ENCODE results near the gene ZSWIM9.
"Not testable (repeated sequence)": the region's sequence is repeated elsewhere in the genome, so short reads cannot be mapped to it uniquely, and the experiment has no call there.

The ZSWIM9 gene

GRCh38 chr19:48218997-48219396 lies 48.5 kb downstream of the ZSWIM9 start:
- DNase-seq (ENCODE audit: low read depth in 2 of 2): no peak

DNA sequence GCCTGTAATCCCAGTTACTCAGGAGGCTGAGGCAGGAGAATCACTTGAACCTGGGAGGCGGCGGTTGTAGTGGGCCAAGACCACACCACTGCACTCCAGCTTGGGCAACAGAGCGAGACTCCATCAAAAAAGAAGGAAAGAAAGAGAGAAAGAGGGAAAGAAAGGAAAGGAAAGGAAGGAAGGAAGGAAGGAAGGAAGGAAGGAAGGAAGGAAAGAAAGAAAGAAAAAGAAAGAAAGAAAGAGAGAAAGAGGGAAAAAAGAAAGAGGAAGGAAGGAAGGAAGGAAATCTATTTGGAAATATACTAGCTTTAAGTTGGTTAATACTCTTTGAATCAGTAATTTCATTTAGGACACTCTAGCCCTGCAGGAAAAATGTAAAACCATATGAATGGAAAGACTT lies 50.3 kb downstream of the ZSWIM9 start:
- DNase-seq (ENCODE audit: low read depth in 2 of 2): not testable (repeated sequence)

DNA sequence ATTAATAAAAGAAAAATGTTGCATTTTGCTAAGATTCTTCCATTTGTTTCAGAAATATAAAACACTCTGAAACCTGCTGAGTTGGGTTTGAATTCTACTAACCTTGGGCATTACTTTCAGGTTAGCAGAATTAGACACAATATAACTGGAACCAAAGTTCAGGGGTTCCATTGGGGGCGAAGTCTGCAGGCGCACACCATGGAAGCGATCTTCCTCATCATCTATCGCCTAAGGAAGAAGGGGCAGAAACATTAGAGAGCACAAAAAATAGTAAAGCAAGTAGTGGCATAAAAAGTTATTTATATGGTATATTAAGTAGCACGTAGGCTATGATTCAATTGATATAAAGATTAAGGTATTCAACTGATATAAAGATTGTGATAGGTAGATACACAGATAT lies 51.1 kb downstream of the ZSWIM9 start:
- DNase-seq (ENCODE audit: low read depth in 2 of 2): no peak

- DNase-seq (ENCODE audit: low read depth in 2 of 2): no peak
Measured at GRCh38 chr19:48230555-48231129, 60.2 kb downstream of the ZSWIM9 start.

- no peak for DNase-seq (ENCODE audit: low read depth in 2 of 2)
Measured at GRCh38 chr19:48237057-48237456, 66.6 kb downstream of the ZSWIM9 start.

DNA sequence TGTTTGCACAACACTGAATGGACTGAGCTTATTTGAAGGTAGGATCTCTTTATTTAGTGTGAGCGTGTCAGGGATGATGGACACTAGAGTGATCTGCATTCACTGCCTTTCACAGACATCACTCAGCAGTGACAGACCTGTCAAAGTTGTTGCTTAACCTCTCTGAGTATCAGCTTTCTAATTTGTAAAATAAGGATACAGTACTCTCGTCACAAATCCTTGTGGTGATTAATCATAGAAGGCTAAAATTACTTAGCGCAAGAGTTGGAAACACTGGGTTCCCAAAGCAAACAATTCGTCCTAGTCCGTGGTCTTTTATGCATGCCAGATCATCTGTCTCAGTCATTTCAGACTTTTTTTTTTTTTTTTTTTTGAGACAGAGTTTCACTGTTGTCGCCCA lies 68.6 kb downstream of the ZSWIM9 start:
- DNase-seq (ENCODE audit: low read depth in 2 of 2): no peak

GRCh38 chr19:48239582-48240141 lies 69.2 kb downstream of the ZSWIM9 start:
- DNase-seq (ENCODE audit: low read depth in 2 of 2): no peak

DNA sequence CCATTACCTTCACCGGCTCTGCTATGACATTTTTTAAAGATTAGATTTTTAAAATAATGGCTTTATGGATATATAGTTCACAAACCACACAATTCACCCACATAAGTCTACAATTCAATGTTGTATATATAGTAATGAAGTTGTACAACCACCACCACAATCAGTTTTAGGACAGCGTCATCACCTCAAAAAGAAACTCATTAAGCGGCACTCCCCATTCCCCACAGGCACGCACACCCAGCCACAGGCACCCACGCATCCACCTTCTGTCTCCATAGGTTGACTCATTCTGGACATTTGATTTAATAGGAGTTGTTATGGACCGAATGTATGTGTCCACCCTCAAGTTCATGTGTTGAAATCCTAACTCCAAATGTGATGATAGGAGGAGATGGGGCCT lies 71.3 kb downstream of the ZSWIM9 start:
- DNase-seq (ENCODE audit: low read depth in 2 of 2): not testable (repeated sequence)

- DNase-seq (ENCODE audit: low read depth in 2 of 2): no peak
Measured at GRCh38 chr19:48244281-48244680, 73.8 kb downstream of the ZSWIM9 start.

DNA sequence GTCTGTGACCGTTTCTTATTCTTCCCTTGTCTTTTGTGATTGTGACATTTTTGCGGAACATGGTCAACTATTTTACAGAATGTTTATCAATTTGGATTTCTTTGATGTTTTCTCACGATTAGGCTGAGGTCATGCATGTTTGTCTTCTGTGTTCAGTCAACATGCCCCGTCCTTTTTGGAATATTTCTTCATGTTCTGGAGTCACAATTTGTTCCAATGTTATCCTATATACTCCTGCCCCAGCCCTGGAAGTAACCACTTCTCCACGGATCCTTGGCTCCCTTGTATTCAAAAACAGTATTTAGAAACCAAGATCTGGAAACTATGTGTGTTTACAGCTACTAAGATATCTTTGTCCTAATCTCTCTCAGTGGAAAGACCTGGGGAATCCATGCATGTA lies 75.6 kb downstream of the ZSWIM9 start:
- DNase-seq (ENCODE audit: low read depth in 2 of 2): no peak

DNA sequence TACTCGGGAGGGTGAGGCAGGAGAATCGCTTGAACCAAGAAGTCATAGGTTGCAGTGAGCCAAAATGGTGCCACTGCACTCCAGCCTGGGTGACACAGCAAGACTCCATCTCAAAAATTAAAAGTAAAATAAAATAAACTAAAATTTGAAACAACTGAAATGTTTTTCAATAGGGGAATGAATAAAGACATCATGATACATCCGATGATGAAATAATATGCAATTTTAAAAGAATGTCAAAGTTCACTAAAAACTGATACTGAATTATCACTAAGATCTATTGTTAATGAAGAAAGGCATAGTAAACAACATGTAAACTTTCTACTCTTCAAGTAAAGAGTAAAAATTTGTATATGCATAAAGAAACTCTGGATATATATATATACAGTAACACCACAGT lies 76.7 kb downstream of the ZSWIM9 start:
- DNase-seq (ENCODE audit: low read depth in 2 of 2): no peak
